Measurements from ENCODE around the gene ID2.

ID2 gene

GRCh38 chr2:8636041-8636491, 45.8 kb upstream of the ID2 start:
- no peak for TF ChIP-seq CTCF (IDR thresholded peaks at IDR 0.05; ENCODE audit: low read depth, low read length)
- DNase-seq, result no peak
- H3K9me3 ChIP-seq, result no peaks in the 10 kb centered on the region
- H3K4me3 ChIP-seq (ENCODE audit: low read depth, low read length), result no peak overlapping the region
- H3K27me3 ChIP-seq, result no peaks in the 10 kb centered on the region
- H3K36me3 ChIP-seq, result no peaks in the 10 kb centered on the region
- no peaks in the 10 kb centered on the region for H3K4me1 ChIP-seq

DNA sequence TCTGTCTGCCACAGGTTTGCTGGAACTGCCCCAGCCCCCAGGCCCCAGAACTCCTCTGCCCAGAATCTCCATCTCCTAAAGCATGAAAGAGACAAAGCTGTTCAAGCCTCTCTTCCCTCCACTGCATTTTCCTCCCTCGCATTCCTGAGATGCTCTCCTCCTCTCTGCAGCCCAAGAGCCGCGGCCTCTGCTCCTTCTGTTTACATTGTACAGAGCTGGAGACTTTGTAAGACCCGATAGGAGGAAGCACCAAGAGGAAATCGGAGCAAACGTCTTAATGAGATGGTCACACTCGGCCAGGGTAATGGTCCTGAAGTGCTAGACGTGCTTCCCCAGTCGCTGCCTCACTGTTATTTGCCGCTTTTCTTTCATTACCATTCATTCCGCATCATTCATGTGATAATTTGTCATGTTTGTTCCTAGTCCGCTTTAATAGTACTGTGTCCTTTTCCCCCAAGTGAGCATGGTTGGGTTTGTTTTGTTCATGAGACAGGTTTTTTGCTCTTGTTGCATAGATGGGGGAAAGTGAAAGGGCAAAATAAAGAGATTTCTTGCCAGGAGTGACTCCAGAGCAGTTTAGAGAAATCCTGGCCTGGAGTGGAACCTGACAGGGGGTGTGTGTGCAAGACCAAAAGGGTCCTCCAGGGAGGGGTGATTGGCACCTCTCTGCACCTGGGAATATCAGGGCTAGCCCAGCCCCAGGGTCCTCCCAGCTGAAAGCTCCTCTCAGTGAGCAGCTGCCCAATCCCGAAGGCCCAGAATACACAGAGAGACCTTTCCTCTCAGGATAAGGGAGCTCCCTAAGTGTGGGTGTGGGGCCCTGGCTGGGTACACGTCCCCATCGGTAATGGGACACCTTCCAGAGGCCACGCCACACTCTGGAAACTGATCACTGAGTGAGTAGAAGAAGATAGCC, 44.9 kb upstream of the ID2 start:
- no peak for DNase-seq
- Histone ChIP-seq H3K36me3 (no peaks in the 10 kb centered on the region), H3K27me3 (no peaks in the 10 kb centered on the region), H3K9me3 (no peaks in the 10 kb centered on the region), H3K4me1 (no peaks in the 10 kb centered on the region), H3K4me3 (ENCODE audit: low read depth, low read length) (no peak overlapping the region)
- no peak for TF ChIP-seq CTCF (IDR thresholded peaks at IDR 0.05; ENCODE audit: low read depth, low read length)

GRCh38 chr2:8638327-8638726, 43.5 kb upstream of the ID2 start:
- Histone ChIP-seq H3K9me3 (no peaks in the 10 kb centered on the region), H3K4me3 (ENCODE audit: low read depth, low read length) (no peak overlapping the region), H3K36me3 (no peaks in the 10 kb centered on the region), H3K4me1 (no peaks in the 10 kb centered on the region), H3K27me3 (no peaks in the 10 kb centered on the region)
- DNase-seq, result no peak
- TF ChIP-seq CTCF (IDR thresholded peaks at IDR 0.05; ENCODE audit: low read depth, low read length), result no peak

GRCh38 chr2:8639122-8639635, 42.7 kb upstream of the ID2 start:
- TF ChIP-seq CTCF (IDR thresholded peaks at IDR 0.05; ENCODE audit: low read depth, low read length), result no peak
- H3K27me3 ChIP-seq, result no peaks in the 10 kb centered on the region
- H3K4me1 ChIP-seq, result no peaks in the 10 kb centered on the region
- H3K9me3 ChIP-seq, result no peaks in the 10 kb centered on the region
- H3K36me3 ChIP-seq, result no peaks in the 10 kb centered on the region
- DNase-seq, result no peak
- no peak overlapping the region for H3K4me3 ChIP-seq (ENCODE audit: low read depth, low read length)

- no peak for DNase-seq
- TF ChIP-seq CTCF (IDR thresholded peaks at IDR 0.05; ENCODE audit: low read depth, low read length), result no peak
- no peaks in the 10 kb centered on the region for H3K4me1 ChIP-seq
- H3K9me3 ChIP-seq, result no peaks in the 10 kb centered on the region
- H3K4me3 ChIP-seq (ENCODE audit: low read depth, low read length), result no peak overlapping the region
- H3K27me3 ChIP-seq, result no peaks in the 10 kb centered on the region
- no peaks in the 10 kb centered on the region for H3K36me3 ChIP-seq
Observed at GRCh38 chr2:8640498-8640897, 41.4 kb upstream of the ID2 start.
